ENCODE measurements around the gene SPAG7.

The SPAG7 gene

GRCh38 chr17:4947411-4948165, 20.0 kb downstream of the SPAG7 start (continued):
- no peak for TF ChIP-seq PRDM2 (tag by site-specific recombination; IDR thresholded peaks at IDR 0.05; ENCODE audit: borderline replicate concordance)
- TF ChIP-seq ZNF354C (tag by site-specific recombination; IDR thresholded peaks at IDR 0.05; ENCODE audit: borderline replicate concordance, low read depth), result no peak
- no peak for TF ChIP-seq GFI1B (tag by site-specific recombination; IDR thresholded peaks at IDR 0.05)
- TF ChIP-seq ZNF174 (tag by site-specific recombination; IDR thresholded peaks at IDR 0.05), result no peak
- TF ChIP-seq ZNF558 (tag by site-specific recombination; IDR thresholded peaks at IDR 0.05), result no peak
- peak; percentile 67 for TF ChIP-seq ZNF335 (tag by site-specific recombination; conservative IDR thresholded peaks at IDR 0.05)
- TF ChIP-seq SP7 (tag by site-specific recombination; IDR thresholded peaks at IDR 0.05), result 0 out of 2 replicates have a peak, but pooled peaks have one; percentile 60
- no peak for TF ChIP-seq ZNF843 (tag by site-specific recombination; IDR thresholded peaks at IDR 0.05)
- no peak for TF ChIP-seq ZNF473 (tag by site-specific recombination; IDR thresholded peaks at IDR 0.05)
- peak; percentile 55; the same call in 1 of the 2 replicates for TF ChIP-seq KLF10 (tag by site-specific recombination; IDR thresholded peaks at IDR 0.05)
- peak; percentile 68 for TF ChIP-seq ZNF341 (tag by site-specific recombination; IDR thresholded peaks at IDR 0.05; ENCODE audit: low read depth)
- no peak for TF ChIP-seq BCL6B (tag by site-specific recombination; IDR thresholded peaks at IDR 0.05)
- TF ChIP-seq ZNF362 (tag by site-specific recombination; IDR thresholded peaks at IDR 0.05), result no peak
- 0 out of 2 replicates have a peak, but pooled peaks have one; percentile 6 for TF ChIP-seq ZNF623 (tag by site-specific recombination; IDR thresholded peaks at IDR 0.05)
- TF ChIP-seq ZSCAN16 (tag by site-specific recombination; IDR thresholded peaks at IDR 0.05), result no peak
- TF ChIP-seq ZNF621 (tag by site-specific recombination; IDR thresholded peaks at IDR 0.05), result no peak
- TF ChIP-seq ZNF529 (tag by site-specific recombination; IDR thresholded peaks at IDR 0.05; ENCODE audit: insufficient replicate concordance), result no peak
- TF ChIP-seq ZNF707 (tag by site-specific recombination; IDR thresholded peaks at IDR 0.05), result no peak
- peak; percentile 70; the same call in 1 of the 2 replicates for TF ChIP-seq KLF17 (tag by site-specific recombination; IDR thresholded peaks at IDR 0.05)
- TF ChIP-seq SP2 (tag by site-specific recombination; IDR thresholded peaks at IDR 0.05), result peak; percentile 82
- no peak for TF ChIP-seq PRDM6 (tag by site-specific recombination; IDR thresholded peaks at IDR 0.05)
- TF ChIP-seq ZNF837 (tag by site-specific recombination; IDR thresholded peaks at IDR 0.05), result no peak
- no peak for TF ChIP-seq GLI4 (tag by site-specific recombination; IDR thresholded peaks at IDR 0.05)
- TF ChIP-seq HOXA7 (CRISPR knock-in tag; IDR thresholded peaks at IDR 0.05; ENCODE audit: borderline replicate concordance), result no peak
- TF ChIP-seq ZBTB20 (tag by site-specific recombination; IDR thresholded peaks at IDR 0.05), result peak; percentile 37; the same call in 1 of the 2 replicates
- TF ChIP-seq GLI2 (tag by site-specific recombination; IDR thresholded peaks at IDR 0.05; ENCODE audit: borderline replicate concordance, low read depth), result no peak
- TF ChIP-seq ZNF658 (tag by site-specific recombination; IDR thresholded peaks at IDR 0.05), result no peak
